Measurements from ENCODE around the gene NACC2.

GRCh38 chr9:136144450-136144849, 49.4 kb upstream of the NACC2 start:
- no peak for TF ChIP-seq CTCF (IDR thresholded peaks at IDR 0.05)
- no peak for TF ChIP-seq POLR2A (IDR thresholded peaks at IDR 0.05)
- TF ChIP-seq POLR2AphosphoS5 (IDR thresholded peaks at IDR 0.05), result no peak

All from prostate gland (tissue), 2 donors.